Right lung (tissue), 5 donors: ENCODE measurements around the gene RAB7B. TPM values are rescaled to one million over a fixed set of nuclear protein-coding genes. Genes with fewer than 3 reads are reported as not detected.

Experiments used
- DNase-seq, 2 donors: peaks; one replicate each; pipeline ENCODE4 v3.0.0-alpha.2; 2013
- polyA plus RNA-seq, 5 donors: library from polyadenylated mRNA; unstranded; fragments of 120-200 nt; gene quantifications; one replicate each; pipeline versions ENCODE4 v1.2.1 to v1.2.3, GENCODE V29; 2013; ENCODE audit warnings: inconsistent platforms in 1 of 5, low replicate concordance in 1 of 5; ENCODE audit not compliant: insufficient read length in 5 of 5, insufficient read depth in 1 of 5

The RAB7B gene
- polyA plus RNA-seq, 5 donors, result 2.8 to 4.9 (median 3.7) TPM

- no peak for DNase-seq
These were observed 27.7 kb downstream of the RAB7B start for GRCh38 chr1:205975387-205975998.

GRCh38 chr1:205974712-205975111 is 28.5 kb downstream of the RAB7B start:
- DNase-seq, result no peak

DNA sequence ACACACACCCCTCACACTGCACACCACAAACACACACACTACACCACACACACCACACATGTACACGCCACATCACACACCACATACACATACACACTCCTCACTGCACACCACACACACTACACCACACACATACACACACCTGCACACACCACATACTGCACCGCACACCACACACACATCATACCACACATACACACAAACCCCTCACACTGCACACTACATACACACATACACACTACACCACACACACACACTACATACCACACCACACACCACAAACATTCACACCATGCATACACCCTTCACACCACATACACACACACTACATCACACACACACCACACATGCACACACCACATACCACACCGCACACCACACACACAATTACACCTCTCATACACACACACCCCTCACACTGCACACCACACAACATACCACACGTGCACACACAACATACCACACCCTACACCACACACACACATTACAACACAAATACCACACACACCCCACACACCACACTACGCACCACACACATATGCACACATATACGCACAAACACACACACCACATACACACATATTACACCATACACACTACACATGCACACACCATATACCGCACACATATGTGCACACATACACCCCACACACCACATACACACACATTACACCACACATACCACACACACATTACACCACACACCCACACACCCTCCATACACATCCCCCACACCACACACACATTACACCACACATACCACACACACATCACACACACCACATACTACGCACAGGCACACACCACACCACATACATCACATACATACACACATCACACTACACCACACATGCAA is 29.6 kb downstream of the RAB7B start:
- no peak for DNase-seq

GRCh38 chr1:205972491-205973168 is 30.6 kb downstream of the RAB7B start:
- no peak for DNase-seq

DNA sequence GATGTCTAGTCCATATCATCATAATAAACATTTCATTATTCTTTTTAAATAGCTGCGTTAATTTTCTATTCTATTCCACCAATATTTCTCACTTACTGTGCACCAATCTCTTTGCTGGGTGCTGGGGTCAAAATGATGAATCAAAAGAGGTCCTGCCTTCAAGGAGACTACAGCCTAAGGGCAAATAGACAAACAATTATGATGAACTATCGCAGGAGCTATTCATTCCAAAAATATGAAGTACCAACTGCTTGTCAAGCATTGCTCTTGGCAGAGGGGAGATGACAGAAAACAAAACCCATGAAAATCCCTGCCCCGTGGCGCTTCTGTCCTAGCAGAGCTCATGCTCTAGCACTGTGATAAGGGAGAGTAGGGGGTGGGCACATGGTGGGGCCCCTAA is 31.1 kb downstream of the RAB7B start:
- no peak for DNase-seq

DNA sequence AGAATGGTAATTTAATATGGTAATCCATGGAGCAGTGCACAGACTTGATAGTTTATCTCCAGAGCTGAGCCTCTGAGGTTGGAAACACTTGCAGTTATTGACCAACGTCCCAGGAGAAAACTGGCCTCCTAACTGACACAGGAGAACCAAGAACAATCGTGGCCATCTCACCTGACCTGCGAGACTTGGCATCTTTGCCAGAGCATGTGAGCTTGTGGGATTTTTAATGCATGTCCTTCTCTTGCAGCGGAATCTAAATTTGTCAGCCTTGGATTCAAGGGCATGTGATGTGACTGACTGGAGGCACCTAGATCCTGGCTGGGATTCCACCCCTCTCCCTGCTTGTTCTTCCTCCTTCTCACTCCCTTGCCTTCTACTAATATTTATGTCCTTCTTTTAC is 32.1 kb downstream of the RAB7B start:
- DNase-seq, result no peak

- no peak for DNase-seq
These were observed 32.7 kb downstream of the RAB7B start for GRCh38 chr1:205970486-205970885.

DNA sequence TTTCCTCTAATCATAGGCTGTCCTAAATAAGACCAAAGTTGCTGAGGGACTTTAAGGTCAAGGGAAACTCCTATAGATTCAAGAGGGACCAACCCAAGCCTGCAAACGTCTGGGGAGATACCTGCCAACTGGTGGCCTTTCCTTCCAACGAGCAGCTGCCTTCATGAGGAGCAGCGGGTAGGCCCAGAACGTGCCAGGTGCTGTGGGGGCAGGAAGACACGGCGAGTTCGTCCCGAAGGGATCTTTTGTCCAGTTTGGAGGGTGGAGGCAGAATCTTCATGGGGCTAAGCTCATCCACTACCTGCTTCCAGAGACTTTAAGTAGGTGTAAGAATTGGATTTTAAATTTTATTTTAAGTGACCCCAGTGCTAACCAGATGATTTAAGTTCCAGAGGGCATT is 34.0 kb downstream of the RAB7B start:
- no peak for DNase-seq

DNA sequence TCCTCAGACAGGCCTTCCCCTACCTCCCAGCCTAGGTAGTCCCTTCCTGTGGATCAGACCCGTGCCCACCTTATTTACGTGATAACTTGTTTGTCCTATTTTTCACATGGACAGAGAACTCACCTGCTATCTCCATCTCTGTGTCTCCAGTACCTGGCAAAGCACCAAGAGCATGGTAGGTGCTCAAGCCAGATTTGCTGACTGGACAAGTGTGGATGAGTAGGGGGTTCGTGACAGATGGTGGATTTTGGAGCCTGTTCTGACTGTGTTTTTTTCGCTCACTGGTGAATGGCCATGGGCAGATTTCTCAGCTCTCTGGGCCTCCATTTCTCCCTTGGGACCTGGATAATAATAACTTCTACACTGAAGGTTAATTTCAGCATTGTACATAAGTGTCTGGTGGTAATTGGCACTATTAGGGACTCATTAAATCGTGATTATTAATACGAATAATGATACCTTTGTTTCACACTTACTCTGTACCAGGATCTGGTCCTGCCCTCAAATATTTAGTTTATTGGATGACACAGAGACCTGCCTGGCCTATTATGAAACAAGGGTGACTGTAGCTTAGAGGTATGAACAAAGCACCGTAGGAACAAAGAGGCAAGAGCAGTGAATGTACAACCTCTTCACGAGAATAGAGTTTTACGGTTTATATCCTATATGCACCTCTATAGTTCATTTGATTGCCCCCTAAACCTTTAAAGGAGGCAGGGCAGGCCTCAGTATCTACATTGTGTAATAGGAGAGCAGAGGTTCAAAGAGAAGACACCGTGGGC is 35.5 kb downstream of the RAB7B start:
- no peak for DNase-seq

- no peak for DNase-seq
These were observed 37.9 kb downstream of the RAB7B start for GRCh38 chr1:205965036-205965884.

GRCh38 chr1:205963352-205964155 is 39.6 kb downstream of the RAB7B start:
- no peak for DNase-seq

- no peak for DNase-seq
These were observed 40.4 kb downstream of the RAB7B start for GRCh38 chr1:205962821-205963221.

- peak; percentile 62 for DNase-seq
These were observed 41.0 kb downstream of the RAB7B start for GRCh38 chr1:205961991-205962820.

DNA sequence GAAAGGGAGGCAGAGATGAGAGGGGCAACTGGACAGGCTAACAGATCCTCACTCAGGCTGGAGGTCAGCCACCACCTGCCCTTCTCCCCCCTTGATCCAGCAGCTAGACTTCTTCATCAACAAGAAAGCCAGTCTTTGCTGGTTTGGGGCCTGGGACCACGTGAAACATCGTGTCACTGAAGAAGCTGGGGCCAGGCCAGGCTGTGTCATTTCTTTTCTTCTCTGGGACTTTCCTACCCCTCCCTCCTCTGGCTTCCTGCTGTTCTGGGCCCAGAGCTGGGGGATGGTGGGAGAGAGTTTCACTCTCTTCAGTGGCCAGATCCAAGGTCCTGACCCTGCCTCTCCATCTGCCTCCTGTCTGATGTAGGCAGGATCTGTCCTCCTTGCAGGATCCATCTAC is 41.8 kb downstream of the RAB7B start:
- peak in 1 of 2 donors; percentile 45 for DNase-seq

GRCh38 chr1:205959789-205960188 is 43.4 kb downstream of the RAB7B start:
- DNase-seq, result no peak

- no peak for DNase-seq
These were observed 47.7 kb downstream of the RAB7B start for GRCh38 chr1:205955499-205955898.

DNA sequence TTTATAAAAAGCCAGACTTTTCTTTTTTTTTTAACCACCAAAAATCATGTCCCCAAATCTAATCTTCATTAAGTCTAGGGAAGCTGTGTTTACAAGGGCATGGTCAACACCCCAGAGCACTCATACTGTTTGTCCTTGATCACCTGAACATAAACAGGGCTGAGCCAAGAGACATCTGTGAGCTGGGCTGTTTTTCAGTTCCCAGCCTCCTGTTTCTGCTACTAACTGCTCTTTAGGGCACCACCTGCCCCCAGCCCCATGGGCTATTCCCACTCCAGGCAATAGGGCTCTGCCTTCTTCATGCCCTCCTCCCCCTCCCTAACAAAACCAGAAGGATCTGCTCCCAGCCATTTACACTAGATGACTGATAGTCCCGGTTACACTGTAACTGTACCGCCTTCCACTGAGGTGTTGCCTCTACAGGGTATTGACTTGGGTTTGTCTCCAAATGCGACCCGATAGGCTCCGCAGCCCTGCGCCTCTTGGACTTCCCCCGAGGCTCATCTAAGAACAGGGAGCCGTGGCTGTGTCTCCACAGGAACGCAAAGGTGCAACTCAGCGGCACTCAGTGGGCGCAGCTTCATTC is 48.3 kb downstream of the RAB7B start:
- DNase-seq, result no peak

GRCh38 chr1:205951746-205952145 is 51.4 kb downstream of the RAB7B start:
- DNase-seq, result no peak
